Putamen (tissue), 1 donor: ENCODE data around the gene SPAG16.
A peak's percentile ranks its signal among the peaks of the same experiment; 100 is the strongest.
"Not testable (repeated sequence)": the region's sequence is repeated elsewhere in the genome, so short reads cannot be mapped to it uniquely, and the experiment has no call there.

Source experiments
- DNase-seq: peaks from one replicate; pipeline ENCODE4 v3.0.0-alpha.2; 2016; ENCODE audit warnings: low spot score

The SPAG16 gene

DNA sequence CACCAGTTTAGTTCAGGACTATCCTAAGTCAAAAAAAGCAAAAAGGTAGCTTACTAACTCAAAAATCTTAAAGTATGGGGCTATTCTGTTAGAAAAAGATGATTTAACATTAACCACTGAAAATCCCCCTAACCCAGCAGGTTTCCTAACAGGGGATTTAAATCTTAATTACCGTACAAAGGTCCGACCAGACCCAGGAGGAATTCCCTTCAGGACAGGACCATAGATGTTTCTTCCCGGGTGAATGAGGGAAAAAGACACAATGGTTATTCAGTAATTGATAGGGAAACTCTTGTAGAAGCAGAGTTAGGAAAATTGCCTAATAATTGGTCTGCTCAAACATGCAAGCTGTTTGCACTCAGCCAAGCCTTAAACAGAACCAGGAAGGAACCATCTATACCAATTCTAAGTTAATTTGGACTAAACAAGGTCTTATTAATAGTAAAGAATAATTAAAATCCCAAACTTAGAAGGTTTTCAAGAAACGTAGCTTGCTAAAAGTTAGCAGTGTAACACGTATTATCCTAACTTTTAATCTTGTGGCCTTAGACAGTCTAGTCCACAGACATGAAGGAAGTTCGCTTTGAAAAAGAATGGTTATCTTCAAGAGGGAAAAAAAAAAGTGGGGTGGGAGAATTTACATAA, 124.3 kb downstream of the SPAG16 start:
- not testable (repeated sequence) for DNase-seq

GRCh38 chr2:213410687-213411086, 126.4 kb downstream of the SPAG16 start:
- not testable (repeated sequence) for DNase-seq

GRCh38 chr2:213411582-213412289, 127.5 kb downstream of the SPAG16 start:
- DNase-seq: peak; percentile 1

- no peak for DNase-seq
Measured at GRCh38 chr2:213415093-213415492, 130.8 kb downstream of the SPAG16 start.

DNA sequence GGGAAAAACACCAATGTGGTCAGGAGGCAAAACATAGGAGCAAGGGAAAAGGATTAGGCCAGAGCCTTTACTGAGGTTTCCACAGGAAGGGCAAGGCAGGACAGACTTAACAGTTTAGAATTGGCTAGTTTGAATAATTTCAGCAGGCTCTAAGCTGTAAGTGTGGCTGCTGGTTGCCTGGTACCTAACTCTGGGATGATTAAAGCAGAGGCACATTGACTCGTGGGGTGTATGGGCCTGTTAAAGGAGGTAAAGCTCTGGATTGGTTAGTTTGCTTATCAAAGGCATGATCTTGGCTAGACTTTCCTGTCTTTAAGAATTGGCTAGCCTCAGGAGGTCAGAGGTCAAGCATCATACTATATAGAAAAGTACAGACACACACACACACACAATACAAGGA, 132.6 kb downstream of the SPAG16 start:
- no peak for DNase-seq

DNA sequence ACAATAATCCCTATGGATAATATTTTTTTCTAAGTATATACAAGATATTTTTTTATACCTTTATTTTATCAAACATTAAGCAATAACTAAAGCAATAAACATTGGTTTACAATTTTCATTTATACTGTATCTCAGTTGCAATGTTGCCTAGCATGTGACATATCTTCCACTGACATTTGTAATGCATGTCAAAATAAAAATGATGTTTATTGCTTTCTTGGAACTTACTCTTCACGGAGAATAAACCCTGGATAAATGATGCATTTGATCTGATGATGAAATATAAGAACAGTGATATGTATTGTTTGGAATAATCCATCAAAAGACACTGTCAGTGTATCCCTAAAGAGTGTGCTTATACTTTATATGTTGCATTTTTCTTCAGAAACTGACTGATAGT, 135.7 kb downstream of the SPAG16 start:
- no peak for DNase-seq

DNA sequence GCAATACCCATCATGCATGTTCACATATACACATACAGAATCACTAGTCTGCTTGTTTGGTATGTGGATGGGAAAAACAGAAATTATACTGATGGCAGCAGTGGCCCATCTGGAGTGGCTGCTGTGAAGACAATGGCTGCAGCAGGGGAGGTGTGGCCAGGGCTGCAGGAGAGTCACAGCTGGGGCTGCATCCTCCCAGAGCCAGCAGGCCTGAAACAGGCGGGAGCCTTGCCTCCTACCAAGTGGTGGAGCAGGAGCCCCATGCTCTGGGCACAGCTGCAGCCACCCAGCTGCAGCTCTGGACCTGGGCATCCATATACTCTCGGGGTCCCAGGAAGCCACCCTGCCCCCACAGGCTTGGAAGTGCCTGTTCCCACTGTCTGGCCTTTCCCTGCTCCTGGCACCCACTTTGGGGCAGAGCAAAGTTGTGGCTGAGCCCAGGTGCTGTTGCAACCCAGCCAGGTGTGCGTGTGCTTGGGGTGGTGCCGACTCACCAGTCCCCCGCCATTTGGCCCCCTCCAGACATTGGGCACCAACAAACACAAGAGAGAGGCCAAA, 136.6 kb downstream of the SPAG16 start:
- no peak for DNase-seq

DNA sequence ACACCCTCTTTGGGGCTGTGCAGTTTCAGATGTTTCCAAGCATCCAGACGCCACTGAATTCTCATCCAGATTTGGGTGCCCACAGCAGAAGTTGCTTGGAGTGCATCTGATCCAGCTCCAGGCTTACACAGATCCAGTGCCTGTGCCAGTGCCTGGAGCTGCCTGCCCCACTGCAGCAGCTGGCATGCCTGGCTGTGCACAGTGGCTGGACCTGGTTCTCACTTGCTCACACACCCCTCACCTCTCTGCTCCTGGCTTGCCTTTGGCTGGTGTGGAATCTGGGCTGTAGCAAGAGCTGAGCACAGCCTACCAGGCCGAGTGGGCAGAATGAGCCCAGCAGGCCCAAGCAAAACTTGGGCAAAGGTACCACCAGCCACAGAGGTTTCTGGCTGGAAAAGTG, 137.9 kb downstream of the SPAG16 start:
- DNase-seq: no peak

DNA sequence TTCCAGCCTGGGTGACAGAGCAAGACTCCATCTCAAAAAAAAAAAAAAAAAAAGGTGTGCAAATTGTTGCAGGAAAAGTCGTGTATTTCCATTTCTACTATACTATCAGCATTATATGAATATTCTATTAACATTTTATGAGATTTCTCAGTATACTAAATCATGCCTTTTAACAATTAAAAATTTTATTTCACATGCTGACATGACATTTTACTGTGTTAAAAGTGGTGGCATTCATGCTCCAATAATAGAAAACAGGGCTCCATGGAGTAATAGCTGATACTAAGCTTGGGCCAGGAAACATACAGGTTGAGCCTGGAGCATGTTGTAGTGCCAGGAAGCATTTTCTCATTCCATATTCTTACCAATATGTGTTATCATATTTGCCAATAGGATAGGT, 141.4 kb downstream of the SPAG16 start:
- no peak for DNase-seq

GRCh38 chr2:213429516-213429915, 145.3 kb downstream of the SPAG16 start:
- no peak for DNase-seq

DNA sequence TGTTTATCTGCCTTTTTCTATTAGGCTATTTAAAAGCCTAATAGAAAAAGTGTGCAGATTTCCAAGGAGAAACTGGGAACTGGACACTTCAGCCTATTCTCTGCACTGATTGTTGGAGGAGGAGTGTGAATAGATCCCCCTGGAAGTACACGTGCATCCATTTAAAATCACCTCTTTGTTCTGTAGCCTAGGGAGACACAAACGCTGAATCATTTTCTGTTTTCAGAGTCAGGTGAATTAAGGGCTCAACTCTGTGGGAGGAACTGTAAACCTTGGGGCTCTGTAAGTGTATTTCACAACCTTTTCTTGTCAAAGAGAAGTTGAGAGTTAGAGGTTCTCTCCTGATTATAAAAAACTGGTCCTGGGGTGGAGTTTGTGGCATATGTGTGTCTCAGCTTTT, 159.7 kb downstream of the SPAG16 start:
- no peak for DNase-seq

- no peak for DNase-seq
Measured at GRCh38 chr2:213451542-213452239, 167.4 kb downstream of the SPAG16 start.

GRCh38 chr2:213455316-213456008, 171.2 kb downstream of the SPAG16 start:
- no peak for DNase-seq

- DNase-seq: no peak
Measured at GRCh38 chr2:213475433-213475832, 191.2 kb downstream of the SPAG16 start.

GRCh38 chr2:213476641-213477040, 192.4 kb downstream of the SPAG16 start:
- DNase-seq: no peak

- no peak for DNase-seq
Measured at GRCh38 chr2:213490087-213490486, 205.8 kb downstream of the SPAG16 start.

- DNase-seq: no peak
Measured at GRCh38 chr2:213491376-213491775, 207.1 kb downstream of the SPAG16 start.

DNA sequence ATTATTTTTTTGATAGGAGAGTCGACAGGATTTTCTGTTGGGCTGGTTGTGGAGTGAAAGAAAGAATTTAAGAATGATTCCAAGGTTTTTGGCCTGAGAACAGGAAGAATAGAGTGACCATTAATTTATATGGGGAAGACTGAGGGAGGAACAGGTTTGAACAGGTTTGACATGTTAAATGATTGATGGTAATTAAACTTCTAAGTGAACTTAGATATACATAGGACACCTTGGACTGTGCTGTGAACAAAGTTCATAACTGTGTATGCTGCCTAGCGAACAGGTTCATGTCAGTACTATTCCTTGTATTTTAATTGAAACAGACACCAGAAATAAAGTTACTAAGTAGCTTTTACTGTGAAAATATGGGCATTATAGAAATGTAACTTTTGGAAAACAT, 212.0 kb downstream of the SPAG16 start:
- no peak for DNase-seq

GRCh38 chr2:213500881-213501280, 216.6 kb downstream of the SPAG16 start:
- DNase-seq: no peak

GRCh38 chr2:213524164-213524563, 239.9 kb downstream of the SPAG16 start:
- DNase-seq: no peak

- no peak for DNase-seq
Measured at GRCh38 chr2:213537579-213537978, 253.3 kb downstream of the SPAG16 start.

- DNase-seq: no peak
Measured at GRCh38 chr2:213544940-213545339, 260.7 kb downstream of the SPAG16 start.
